ENCODE measurements around the gene GRAP.
"Not testable (repeated sequence)": the region's sequence is repeated elsewhere in the genome, so short reads cannot be mapped to it uniquely, and the experiment has no call there.

Gene GRAP
- total RNA-seq = 7.8 to 67.0 (median 11.0) reads per million in 9 experiments

DNA sequence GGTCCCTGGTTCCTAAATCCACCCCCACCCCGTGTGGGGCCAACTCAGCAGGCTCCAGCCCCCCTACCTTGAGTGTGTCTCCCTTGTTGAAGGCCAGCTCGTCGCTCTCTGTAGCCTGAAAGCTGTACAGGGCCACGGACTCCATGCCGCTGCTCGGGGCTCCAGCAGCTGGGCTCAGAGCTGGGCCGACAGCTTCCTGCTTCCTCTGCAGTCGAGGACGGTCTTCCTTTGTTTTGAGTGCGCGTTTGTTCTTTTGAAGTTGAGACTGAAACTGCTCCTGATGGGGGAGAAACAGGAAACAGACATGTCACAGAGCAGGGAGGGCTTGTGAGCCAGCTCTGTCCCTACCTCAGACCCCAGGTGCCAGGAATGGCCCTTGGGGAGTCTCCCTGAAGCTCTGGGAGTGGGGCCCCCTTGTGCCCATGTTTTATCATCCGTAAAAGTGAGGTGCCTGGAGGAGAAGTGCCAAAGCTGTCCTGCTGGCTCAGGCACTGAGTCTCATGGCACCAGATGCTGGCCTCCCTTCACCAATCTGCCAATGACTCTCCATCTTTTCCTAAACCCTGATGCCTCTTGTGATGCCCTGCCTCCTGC lies at the start of gene GRAP:
Gene GRAP, minus strand, starts transcription at position 176 of the 594 bp plus-strand sequence. Its CDS starts 31 bp downstream, at position 145.
- ATAC-seq (replicated peaks) = peak; percentile 90
- not testable (repeated sequence) for H3K4me1 Mint-ChIP-seq (ENCODE audit: low read depth in 2 of 2); H3K27ac Mint-ChIP-seq; H3K27me3 Mint-ChIP-seq; H3K9me3 Mint-ChIP-seq; H3K4me3 Mint-ChIP-seq; DNase-seq; H3K36me3 Mint-ChIP-seq (ENCODE audit: insufficient read depth)

DNA sequence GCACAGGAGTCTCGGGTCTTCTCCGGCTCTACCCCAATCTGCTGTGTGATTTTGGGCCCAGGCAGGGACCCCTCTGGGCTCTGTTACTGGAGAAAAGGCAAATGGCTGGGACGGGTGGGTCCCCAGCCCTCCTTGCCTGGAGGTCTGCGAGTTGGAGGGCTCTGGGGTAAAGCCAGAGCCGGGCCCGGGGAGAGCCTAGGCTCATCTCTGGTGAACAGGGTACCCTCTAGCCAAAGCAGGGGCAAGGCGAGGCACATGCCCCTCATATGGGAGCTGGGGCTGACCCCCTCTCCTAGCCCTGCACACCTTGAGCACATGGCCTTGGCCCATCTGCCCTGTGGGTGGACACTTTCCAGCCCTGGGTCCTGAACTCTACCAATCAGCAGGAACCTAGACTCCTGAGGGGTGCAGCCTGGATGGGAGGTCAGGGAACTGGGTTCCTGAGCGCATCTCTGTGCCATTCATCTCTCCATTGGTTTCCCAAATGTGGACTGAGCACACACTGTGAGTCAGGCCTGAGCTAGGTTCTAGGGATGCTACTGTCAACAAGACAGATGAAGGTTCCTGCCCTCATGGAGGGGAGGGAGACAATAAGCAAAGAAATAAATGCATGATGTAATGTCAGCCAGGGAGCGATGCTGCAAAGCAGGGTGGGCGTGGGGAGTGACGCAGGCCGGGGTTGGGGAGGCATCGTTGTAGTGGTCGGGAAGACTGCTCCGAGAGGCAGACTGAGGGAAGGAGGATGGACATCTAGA lies 47.1 kb upstream of the GRAP start:
- DNase-seq; H3K9me3 Mint-ChIP-seq; H3K27me3 Mint-ChIP-seq; H3K36me3 Mint-ChIP-seq (ENCODE audit: insufficient read depth); H3K27ac Mint-ChIP-seq; ATAC-seq (replicated peaks); H3K4me1 Mint-ChIP-seq (ENCODE audit: low read depth in 2 of 2); H3K4me3 Mint-ChIP-seq: not testable (repeated sequence)

DNA sequence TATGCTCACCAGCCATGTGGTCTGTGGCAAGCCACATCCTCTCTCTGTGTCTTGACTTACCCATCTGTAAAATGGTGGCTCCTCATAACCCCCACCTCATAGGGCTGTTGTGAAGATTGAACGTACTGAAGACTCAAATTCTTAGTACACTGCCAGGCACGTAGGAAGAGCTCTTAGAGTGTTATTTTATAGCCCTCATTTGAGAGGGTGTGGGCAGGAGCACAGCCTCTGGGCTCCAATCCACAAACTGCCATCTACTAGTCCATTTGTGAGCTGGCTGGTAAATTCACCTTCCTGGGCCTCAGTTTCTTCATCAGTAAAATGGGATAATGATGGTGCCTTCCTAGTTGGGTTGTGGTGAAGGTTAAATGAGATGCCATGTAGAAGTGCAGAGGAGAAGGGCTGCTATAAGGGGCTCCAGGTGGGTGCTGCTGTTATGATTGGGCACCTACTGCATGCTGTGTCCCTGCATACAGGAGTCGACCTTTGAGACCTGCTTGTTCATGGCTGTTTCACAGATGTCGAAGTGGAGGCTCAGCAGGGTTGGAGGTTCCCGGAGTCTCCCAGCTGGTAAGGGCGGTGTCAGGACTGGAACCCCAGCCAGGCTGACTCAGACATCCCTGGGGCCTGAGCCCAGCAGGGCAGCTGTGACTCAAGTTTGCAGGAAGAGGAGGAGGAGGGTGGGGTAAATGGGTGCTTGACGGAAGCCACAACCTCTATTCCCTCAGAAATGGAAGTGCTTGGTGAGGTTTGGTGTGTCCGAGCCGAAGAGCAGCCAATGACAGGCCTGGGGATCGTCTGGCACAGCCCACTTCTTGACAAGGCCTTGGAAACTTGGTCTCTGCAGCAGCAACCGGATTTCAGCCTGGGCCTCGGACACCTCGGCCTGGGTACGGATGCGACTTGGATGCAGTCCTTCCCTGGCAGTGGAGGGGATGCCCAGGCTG lies 46.3 kb upstream of the GRAP start:
- DNase-seq; H3K36me3 Mint-ChIP-seq (ENCODE audit: insufficient read depth); ATAC-seq (replicated peaks); H3K27me3 Mint-ChIP-seq; H3K4me1 Mint-ChIP-seq (ENCODE audit: low read depth in 2 of 2); H3K9me3 Mint-ChIP-seq; H3K4me3 Mint-ChIP-seq; H3K27ac Mint-ChIP-seq: not testable (repeated sequence)

DNA sequence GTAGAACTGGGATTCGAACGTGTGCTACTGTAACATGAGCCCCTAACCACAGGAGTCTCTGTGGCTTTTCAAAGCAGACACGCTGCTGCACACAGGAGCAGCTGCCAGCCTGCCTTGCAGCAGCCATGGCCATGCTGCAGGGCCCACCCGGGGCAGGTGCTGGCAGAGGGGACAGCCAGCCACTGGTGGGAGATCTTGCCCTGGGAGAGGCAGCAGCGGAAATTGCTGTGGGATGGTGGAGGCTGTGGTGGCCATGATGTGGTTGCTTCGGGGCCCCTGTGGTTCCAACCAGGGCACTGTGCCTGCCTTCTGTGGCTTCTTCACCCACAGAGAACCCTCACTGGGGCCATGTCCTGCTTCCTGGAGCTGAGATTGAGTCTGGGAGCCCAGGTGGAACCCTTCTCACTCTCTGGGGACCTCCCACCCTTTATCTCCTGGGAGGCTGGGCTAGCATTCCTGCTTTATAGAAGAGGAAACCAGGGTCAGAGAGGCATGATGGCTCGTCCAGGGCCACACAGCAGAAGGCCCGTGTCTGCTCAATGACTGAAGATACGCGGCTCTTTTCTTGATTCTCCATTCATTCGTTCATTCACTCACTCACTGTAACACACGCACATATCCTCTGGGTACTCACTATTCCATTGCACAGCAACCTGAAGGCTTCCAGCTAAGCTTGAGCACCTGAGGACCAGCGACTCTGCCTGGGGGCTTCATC lies 43.5 kb upstream of the GRAP start:
- DNase-seq; H3K4me3 Mint-ChIP-seq; H3K9me3 Mint-ChIP-seq; H3K27me3 Mint-ChIP-seq; H3K36me3 Mint-ChIP-seq (ENCODE audit: insufficient read depth); H3K27ac Mint-ChIP-seq; H3K4me1 Mint-ChIP-seq (ENCODE audit: low read depth in 2 of 2): not testable (repeated sequence)
- ATAC-seq (replicated peaks) = peak; percentile 83

DNA sequence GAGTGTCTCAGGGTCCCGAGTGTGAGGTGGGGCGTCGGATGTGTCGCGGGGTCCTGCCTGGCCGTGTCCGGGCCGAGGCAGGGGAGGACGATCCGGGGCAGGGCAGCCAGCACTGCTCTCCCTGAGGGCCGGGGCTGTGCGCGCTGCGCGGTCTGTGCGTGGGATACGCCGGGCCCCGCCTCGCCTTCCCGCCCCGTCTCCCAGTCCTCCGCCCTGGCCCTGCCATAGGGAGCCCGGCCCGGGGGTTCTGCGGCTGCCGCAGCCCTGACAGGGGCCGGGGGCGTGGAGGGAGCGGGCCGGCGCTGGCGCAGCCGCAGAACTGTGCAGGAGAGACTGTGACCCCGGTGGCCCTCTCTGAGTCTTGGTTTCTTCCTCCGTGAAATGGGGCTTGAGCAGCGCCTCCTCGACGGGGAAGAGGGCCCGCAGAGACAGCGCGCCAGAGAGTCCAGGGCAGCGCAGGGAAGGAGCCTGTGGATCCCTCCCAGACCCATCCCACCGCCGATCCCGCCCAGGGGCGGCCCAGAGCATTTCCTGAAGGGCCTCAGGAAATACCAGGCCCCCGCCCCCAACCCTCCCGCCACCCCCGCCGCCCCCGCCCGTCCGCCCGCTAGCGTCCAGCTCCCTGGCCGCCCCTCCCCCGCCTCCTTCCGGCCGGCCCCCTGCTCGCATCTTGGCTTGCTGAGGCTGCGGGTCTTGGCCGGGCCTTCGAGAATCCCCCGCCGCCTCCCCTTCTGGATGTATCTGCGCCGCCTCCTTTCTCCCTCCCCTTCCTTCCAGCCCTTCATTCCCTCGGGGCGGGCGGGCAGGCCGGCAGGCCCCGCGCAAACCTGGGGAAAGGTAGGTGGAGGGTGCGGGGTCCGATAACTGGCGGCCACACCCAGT lies 42.3 kb upstream of the GRAP start:
- not testable (repeated sequence) for H3K4me1 Mint-ChIP-seq (ENCODE audit: low read depth in 2 of 2); H3K27me3 Mint-ChIP-seq; DNase-seq; H3K9me3 Mint-ChIP-seq; H3K36me3 Mint-ChIP-seq (ENCODE audit: insufficient read depth); H3K27ac Mint-ChIP-seq; ATAC-seq (replicated peaks); H3K4me3 Mint-ChIP-seq

DNA sequence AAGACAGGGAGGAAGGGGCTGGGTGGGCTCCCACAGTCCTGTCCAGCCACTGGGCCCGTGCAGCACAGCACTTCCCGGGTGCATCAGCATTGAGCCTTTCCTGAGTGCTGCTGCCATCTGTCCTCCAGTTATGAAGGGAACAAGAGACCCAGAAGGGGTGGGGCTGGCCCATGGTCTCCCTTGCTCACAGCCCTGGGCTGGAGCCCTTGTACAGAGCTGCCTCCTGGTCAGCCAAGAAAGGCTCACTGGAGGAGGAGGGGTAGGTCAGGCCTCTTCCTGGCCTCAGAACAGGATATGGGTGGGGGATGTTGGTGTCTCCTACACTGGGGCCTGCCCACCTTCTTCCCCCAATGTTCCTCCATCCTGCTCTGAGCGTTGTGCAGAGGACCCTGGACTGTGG lies 30.6 kb upstream of the GRAP start:
- H3K36me3 Mint-ChIP-seq (ENCODE audit: insufficient read depth); H3K27me3 Mint-ChIP-seq; H3K4me3 Mint-ChIP-seq; DNase-seq; H3K9me3 Mint-ChIP-seq; H3K4me1 Mint-ChIP-seq (ENCODE audit: low read depth in 2 of 2); H3K27ac Mint-ChIP-seq; ATAC-seq (replicated peaks): not testable (repeated sequence)

DNA sequence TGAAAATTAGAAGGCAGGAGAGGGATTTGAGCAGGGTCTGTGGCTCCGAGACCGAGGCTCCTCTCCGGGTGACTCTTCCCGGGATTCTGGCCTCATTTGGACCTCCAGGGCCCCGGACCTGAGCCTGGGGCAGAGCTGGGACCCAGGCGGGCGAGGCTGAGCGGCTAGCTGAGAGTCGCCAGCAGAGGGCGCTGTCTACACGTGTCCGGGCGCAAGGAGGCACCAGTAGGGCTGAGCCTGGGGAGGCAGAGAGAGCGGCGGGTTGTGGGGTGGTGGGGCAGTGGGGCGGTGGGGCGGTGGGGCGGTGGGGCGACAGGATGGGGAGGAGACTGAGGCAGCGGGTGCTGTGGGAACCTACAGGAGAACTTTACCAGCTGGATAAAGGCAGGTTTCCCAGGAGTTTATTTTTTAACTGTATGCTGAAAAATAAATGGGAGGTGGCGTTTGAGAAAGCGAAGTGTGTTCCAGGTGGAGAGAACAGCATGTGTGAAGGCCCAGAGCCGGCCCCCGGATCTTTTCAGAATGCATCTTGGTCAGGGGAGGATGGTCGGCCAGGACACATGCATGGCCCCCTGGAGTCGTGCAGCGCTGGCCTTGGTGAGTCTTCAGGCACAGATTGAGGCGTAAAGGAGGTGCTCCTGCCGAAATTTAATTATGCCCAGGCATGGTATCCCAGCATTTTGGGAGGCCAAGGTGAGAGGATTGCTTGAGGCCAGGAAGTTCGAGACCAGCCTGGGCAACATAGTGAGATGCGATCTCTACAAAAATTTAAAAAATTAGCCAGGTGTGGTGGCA lies 29.8 kb upstream of the GRAP start:
- DNase-seq = peak in 2 of 3 experiments; percentile 39 to 41
- not testable (repeated sequence) for H3K4me3 Mint-ChIP-seq; H3K27me3 Mint-ChIP-seq; H3K9me3 Mint-ChIP-seq; H3K4me1 Mint-ChIP-seq (ENCODE audit: low read depth in 2 of 2); H3K27ac Mint-ChIP-seq; H3K36me3 Mint-ChIP-seq (ENCODE audit: insufficient read depth)
- ATAC-seq (replicated peaks) = peak; percentile 100

DNA sequence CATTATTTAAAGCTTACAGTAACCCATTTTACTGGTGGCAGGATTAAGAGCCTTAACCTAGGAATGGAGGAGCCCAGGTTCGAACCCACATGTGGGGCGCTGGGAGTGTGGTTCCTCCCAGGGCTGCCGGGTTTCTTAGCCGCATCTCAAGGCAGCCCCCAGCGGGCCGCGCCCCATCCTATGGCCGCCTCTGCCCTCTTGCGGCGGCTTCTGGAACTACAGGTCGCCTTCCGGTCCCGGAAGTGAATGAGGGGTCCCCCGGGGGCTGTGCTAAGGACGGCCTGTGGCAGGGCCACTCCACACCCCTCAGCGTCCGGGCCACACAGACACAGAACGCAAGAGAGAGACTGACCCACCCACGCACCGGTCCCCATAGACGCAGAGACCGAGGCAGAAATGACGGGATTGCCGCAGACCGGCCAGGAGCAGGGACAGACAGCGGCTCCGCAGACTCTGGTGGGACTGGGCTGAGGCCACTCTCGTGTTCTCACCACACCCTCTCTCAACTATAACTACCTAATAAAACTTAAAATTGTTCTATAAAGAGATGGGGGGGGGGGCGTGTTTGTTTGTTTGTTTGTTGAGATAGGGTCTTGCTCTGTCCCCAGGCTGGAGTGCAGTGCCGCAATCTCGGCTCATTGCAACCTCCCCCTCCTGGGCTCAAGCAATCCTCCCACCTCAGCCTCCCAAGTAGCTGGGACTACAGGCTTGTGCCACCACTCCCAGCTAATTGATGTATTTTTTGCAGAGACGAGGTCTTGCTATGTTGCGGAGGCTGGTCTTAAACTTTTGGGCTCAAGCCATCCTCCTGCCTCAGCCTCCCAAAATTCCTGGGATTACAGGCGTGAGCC lies 23.8 kb upstream of the GRAP start:
- not testable (repeated sequence) for H3K27me3 Mint-ChIP-seq; H3K4me1 Mint-ChIP-seq (ENCODE audit: low read depth in 2 of 2); H3K27ac Mint-ChIP-seq; DNase-seq; H3K4me3 Mint-ChIP-seq; H3K9me3 Mint-ChIP-seq; H3K36me3 Mint-ChIP-seq (ENCODE audit: insufficient read depth)
- peak; percentile 98 for ATAC-seq (replicated peaks)

DNA sequence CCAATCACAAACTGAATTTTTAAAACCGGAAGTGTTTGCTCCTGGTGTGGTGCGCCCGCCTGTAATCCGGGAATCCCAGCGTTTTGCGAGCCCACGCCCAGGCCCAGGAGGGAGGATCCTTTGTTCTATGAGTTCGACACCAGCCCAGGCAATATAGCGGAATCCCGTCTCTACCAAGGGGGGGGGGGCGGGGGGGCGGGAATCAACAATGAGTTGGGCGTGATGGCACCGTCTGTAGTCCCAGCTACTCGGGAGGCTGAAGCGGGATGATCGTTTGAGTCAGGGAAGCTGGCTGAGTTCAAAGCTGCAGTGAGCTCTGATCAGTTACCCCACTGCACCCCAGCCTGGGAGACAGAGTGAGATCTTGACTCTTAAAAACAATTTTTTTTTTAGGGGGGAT lies 17.6 kb upstream of the GRAP start:
- H3K4me3 Mint-ChIP-seq = peak overlapping the region in 1 of 2 donors; percentile 54
- H3K4me1 Mint-ChIP-seq (ENCODE audit: low read depth in 2 of 2); DNase-seq; H3K27me3 Mint-ChIP-seq; ATAC-seq (replicated peaks); H3K9me3 Mint-ChIP-seq; H3K27ac Mint-ChIP-seq: not testable (repeated sequence)
- H3K36me3 Mint-ChIP-seq (ENCODE audit: insufficient read depth) = peaks cover 13% of the 10 kb centered on the region

DNA sequence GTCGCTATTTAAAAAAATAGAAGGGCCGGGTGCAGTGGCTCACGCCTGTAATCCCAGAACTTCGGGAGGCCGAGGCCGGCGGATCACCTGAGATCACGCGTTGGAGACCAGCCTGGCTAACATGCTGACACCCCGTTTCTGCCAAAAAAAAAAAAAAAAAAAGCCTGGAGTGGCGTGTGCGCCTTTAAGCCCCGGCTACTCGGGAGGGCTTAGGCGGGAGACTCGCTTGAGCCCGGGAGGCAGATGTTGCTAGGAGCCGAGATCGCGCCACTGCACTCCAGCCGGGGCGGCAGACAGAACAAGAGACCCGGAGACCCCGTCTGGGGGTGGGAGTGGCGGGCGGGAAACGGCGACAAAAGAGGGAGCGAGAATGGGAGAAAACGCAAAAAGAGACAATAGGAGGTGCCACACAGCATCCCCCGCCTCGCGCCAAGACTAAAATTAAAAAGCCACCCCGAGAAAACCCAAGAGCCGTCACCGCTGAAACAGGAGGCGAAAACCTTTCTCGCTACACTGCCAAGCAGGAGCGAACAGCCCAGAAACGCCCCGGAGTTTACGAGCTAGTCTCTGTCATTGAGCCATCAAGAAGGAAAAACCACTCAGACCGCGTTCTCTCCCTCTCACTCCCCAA lies 16.7 kb upstream of the GRAP start:
- H3K27ac Mint-ChIP-seq = peak overlapping the region; percentile 92 to 96
- not testable (repeated sequence) for H3K27me3 Mint-ChIP-seq; H3K9me3 Mint-ChIP-seq; H3K4me1 Mint-ChIP-seq (ENCODE audit: low read depth in 2 of 2)
- peak; percentile 60 for ATAC-seq (replicated peaks)
- peak; percentile 68 to 77 (median 76) for DNase-seq
- peaks cover 13% of the 10 kb centered on the region for H3K36me3 Mint-ChIP-seq (ENCODE audit: insufficient read depth)
- peak overlapping the region; percentile 66 to 78 for H3K4me3 Mint-ChIP-seq

DNA sequence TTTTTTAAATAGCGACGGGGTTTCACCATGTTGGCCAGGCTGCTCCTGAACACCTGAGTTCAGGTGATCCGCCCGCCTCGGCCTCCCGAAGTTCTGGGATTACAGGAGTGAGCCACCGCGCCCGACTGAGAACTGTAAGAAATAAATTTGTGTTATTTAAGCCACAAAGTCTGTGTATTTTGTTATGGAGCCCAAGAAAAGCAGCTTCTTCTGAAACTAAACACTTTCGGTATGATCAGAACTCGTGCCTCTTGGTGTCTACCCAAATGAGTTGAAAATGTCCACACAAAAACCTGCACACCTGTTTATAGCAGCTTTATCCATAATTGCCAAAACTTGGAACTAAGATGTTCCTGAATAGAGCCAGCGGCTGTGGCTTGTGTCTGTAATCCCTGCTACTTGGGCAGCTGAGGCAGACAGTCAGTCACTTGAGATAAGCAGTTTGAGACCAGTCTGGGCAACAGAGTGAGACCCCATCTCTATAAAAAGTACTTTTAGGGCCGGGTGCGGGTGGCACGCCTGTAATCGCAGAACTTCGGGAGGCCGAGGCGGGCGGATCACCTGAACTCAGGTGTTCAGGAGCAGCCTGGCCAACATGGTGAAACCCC lies 16.1 kb upstream of the GRAP start:
- not testable (repeated sequence) for H3K27me3 Mint-ChIP-seq; DNase-seq; H3K4me1 Mint-ChIP-seq (ENCODE audit: low read depth in 2 of 2); H3K9me3 Mint-ChIP-seq
- ATAC-seq (replicated peaks) = peak; percentile 69
- Mint-ChIP-seq H3K27ac (peak overlapping the region; percentile 92 to 96), H3K4me3 (peak overlapping the region in 1 of 2 donors; percentile 78), H3K36me3 (ENCODE audit: insufficient read depth) (peaks cover 13% of the 10 kb centered on the region)

Data from effector memory CD8-positive, alpha-beta T cell (primary cell).